Hindlimb muscle (tissue), 1 donor: ENCODE measurements around the gene ATP6V0B. TPM values are rescaled to one million over a fixed set of nuclear protein-coding genes. Genes with fewer than 3 reads are reported as not detected.

Experiments
- DNase-seq: peaks from one replicate; pipeline ENCODE4 v3.0.0-alpha.2; 2013
- polyA plus RNA-seq: library from polyadenylated mRNA; unstranded; fragments of 120-200 nt; gene quantifications from one replicate; pipeline ENCODE4 v1.2.1, GENCODE V29; 2013; ENCODE audit not compliant: insufficient read length

ATP6V0B gene
- polyA plus RNA-seq, 1 donor, result 50.4 TPM

- DNase-seq, result peak; percentile 96
These were observed 28.3 kb upstream of the ATP6V0B start, which contains the start of gene IPO13 for GRCh38 chr1:43946236-43947060. IPO13 (plus strand) TSS chr1:43946950; CDS start chr1:43947601, 651 bp downstream.

DNA sequence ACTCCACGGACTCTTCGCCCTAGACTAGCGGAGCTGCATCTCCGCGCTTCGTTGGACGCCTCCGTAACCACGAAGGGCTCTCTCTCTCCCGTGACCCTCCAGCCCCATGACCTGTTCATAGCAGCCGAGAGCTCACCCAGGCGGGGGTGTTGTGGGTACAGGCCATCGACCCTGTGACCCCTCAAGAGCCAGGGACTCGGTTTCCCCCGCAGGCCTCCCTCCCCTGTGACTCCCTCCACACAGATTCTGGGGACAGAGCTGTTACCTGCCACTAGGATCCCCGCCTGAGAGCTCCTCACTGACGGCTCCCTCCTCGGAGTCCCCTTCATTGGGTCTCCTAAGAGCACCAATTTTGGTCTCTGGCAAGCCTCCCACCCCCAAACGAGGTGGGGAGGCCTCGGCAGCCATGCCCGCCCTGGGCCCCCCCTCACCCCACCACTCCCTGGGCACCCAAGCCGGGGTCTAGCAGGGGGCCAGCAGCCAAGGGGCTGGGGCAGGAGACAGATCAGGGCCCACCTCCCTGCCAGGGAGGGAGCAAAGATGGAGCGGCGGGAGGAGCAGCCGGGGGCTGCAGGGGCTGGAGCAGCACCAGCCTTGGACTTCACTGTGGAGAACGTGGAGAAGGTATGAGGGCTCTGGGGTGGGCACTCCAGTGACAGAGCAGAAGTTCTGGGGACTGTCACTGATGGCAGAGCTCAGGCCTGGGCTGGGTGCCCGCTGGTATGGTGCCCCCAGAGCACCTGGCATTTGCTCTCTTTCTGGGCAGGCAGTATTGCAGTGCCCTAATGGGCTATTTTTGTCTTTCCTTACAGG is 27.5 kb upstream of the ATP6V0B start:
- no peak for DNase-seq

DNA sequence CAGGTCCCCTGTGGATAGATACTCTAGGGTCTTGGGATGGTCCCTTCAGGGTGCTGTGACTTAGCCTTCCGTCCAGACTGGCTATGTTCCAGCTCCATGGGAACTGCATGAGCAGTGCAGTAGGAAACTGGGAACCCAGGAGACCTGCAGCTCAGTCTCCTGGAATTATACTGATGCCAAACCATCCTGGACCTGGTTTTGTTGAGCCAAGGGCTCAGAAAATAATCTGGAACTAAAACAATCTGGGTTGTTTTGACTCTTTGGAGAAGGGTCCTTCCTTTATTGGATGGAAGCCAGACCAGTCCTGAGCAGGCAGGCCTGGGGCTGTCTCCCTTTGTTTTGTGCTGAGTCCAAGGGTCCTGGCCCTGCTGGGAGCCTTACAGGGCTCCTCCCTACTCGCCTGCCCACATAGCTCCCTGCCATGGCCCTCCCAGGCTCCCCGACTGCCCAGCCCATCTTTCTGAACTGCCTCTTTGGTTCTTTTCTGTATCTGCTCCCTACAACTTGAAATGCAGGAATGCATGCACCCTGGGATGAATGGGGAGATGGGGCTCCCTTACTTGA is 26.8 kb upstream of the ATP6V0B start:
- no peak for DNase-seq

DNA sequence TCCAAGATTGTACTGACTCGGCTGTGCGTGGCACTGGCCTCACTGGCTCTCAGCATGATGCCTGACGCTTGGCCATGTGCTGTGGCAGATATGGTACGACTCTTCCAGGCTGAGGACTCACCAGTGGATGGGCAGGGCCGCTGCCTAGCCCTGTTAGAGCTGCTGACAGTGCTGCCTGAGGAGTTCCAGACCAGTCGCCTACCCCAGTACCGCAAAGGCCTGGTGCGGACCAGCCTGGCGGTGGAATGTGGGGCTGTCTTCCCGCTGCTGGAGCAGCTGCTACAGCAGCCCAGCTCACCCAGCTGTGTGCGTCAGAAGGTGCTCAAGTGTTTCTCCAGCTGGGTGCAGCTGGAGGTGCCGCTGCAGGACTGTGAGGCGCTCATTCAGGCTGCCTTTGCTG is 25.1 kb upstream of the ATP6V0B start:
- DNase-seq, result no peak

GRCh38 chr1:43951021-43951985 is 23.5 kb upstream of the ATP6V0B start:
- no peak for DNase-seq

DNA sequence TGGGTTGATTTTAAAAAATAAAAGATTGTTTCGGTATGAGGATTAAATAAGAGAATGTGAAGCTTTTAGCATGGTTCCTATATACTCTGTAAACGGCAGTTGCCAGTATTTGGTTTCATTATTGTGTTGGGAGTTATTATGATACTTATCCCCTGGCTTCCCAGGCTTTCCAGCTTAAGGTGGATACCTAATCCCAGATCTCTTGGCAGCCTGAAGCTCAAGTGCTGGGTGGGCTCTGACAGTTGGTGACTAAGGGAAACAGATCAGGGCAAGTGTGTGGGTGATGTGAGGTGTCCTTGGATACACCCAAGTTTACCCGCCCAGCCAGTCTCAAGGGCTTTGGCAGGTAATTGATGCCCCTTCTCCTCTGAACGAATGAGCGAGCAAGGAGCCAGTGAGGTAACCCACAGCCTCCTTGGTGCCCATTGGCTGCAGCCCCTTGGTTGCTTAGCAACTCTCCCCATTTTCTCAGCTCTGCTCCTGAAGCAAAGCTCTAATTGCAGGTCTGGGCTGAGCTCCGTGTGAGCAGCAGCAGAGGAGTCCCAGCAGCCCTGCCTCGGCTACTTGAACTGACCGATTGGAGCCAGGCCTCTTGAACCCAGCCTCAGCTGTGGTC is 21.9 kb upstream of the ATP6V0B start:
- no peak for DNase-seq

DNA sequence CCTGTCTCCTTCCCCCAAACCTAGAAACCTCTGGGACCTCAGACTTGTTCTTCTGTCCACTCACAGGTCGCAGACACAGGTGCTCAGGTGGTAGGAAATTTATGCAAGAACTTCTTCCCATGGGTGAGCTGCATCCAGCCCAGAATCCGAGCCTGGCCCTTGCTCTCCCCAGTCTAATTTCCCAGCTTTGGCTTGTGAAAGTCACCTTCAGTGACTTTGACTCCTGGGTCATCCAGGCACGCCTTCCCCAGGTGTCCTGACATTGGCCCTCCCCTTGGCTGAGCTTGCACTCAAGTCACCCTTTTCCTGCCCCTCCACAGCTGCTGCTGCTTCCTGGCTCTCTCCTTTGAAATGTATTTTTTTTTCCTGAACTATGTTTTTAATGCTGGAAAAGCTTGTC is 21.4 kb upstream of the ATP6V0B start:
- no peak for DNase-seq

GRCh38 chr1:43954036-43954435 is 20.7 kb upstream of the ATP6V0B start:
- DNase-seq, result no peak

- DNase-seq, result no peak
These were observed 18.5 kb upstream of the ATP6V0B start for GRCh38 chr1:43956234-43956633.

DNA sequence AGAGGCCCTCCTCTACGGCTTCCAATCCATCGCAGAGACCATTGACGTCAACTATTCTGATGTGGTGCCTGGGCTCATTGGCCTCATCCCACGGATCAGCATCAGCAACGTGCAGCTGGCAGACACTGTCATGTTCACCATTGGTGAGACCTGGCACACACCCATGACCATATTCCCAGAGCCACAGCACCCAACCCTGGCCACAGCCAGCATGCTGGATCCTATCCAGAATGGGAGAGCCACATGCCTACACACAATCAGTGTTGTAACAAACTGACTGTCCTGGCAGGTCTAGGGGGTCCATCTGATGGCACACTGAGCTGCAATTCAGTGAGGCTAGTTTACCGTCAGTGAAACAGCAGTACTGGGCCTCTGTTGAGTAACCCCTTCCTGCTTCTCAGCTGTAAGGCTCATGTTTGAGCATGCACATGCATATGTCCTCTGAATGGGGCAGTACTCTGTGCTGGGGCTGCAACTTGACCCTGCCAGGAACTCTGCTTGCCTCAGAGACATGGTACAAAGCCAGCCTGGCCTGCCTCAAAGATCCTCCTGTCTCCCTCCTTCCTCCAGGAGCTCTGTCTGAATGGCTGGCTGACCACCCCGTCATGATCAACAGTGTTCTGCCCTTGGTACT is 17.2 kb upstream of the ATP6V0B start:
- no peak for DNase-seq

DNA sequence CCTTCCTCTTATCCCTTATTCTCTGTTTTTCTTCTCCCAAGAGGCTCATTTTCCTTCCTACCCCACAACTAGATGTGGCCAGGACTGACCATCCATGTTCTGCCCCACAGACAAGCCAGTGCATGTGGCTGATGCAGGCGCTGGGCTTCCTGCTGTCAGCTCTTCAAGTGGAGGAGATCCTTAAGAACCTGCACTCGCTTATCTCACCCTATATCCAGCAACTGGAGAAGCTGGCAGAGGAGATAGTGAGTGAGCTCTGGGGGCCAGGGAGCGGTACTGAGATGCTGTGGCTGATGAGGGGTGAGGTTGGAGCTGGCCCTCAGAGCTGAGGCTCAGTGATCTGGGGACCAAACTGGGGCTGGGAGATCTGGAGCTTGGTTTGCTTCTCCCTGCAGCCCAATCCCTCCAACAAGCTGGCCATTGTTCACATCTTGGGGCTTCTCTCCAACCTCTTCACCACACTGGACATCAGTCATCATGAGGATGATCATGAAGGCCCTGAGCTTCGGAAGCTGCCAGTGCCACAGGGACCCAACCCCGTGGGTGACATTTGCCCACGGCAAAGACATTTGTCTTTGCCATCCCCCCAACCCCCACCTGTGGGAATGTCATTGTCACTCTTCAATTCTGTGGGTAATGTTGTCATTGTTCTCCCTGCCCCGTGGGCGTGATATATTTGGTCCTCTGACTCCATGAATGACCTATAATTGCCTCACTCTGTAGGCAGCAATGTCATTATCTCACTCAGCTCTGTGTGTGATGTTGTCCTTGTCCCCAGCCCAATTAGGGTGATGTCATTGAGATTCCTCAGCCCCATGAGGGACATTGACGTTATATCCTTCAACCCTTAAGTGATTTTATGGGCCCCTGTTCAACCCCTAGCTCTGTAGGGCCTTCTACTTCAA is 16.2 kb upstream of the ATP6V0B start:
- DNase-seq, result no peak

DNA sequence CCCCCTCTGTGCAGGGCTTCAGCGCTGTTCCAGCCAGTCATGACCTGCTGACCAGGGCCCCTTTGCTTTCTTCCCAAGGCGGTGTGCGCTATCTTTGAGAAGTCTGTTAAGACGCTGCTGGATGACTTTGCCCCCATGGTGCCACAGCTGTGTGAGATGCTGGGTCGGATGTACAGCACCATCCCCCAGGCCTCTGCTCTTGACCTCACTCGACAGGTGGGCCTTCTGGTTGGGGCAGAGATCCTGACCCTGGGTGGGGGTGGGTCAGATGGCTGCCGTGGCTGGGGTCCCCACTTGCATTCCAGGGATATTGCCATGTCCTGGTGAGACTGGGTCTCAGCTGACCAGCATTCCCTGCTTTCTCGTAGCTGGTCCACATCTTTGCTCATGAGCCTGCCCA is 14.0 kb upstream of the ATP6V0B start:
- DNase-seq, result no peak

DNA sequence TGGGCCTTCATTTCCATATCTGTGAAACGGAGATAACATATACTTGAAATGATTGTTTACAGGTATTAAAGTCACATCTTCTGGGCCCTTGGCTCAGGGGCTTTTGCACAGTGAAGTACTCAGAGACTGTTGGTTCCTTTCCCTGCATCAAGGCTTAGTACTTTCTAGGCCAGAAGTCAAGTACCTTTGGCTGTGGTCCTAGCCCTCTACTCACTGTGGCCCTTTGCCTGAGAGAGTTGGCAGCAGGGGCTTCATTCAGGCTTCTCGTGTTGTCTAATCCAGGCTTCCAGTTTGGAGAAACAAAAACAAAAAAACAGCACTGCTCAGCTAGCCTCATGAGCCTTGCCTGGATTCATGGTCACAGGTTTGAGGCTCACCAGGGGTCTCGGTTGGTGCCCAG is 13.1 kb upstream of the ATP6V0B start:
- DNase-seq, result no peak

DNA sequence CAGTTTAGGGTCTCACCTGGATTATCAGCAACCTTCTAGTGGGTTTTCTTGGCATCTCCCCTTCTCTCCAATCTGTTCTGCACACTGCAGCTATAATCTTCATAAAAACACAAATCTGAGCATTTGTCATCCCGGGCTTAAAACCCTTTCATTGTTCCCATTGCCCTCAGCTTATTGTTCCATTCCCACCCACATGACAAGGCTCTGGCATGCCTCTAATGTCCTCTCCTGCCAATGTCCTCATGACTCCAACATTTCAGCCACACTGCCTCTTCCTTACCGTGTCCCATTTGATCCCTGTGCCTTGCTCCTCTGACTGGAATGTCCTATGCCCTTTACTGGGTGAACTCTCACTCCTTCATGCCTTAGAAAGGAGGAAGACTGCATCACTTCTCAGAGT is 12.4 kb upstream of the ATP6V0B start:
- no peak for DNase-seq

GRCh38 chr1:43963006-43963405 is 11.8 kb upstream of the ATP6V0B start:
- DNase-seq, result no peak

DNA sequence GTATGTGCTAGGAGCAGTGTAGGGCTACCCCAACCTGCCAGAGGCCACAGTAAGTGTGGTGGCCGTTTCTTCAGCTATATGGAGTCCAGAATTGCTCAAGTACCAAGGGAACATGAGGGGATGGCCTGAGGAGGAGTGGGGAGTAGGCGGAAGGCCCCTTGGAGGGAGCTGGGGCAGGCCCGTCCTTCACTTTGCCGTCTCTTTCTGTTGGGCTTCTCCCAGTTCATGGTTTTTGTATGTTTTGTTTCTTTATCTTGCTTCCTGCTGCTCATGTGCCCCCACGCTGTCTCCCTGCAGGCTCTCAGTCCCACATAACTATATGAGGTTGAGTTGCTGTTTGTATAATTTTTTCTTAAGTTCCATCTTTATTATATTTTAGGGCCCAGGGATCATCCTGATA is 10.9 kb upstream of the ATP6V0B start:
- no peak for DNase-seq

DNA sequence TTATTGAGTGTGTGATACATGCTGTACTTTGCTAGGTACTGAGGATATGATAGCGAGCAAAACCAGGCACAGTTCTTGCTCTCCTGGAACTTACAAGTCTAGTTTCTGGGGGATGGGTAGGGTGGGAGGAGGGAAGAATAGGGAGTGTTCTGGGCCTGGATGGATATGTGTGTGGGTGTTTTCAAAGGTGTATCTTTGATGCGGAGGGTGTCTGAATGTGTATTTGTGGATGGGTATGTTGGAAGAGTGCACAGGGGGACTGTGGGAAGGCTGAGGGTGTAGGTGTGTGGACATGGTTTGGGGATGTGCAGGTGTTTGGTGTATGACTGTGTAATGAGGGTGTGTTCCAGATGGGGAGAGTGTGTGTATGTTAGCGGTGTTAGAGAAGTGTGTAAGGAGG is 9.4 kb upstream of the ATP6V0B start:
- DNase-seq, result no peak

- DNase-seq, result no peak
These were observed 6.3 kb upstream of the ATP6V0B start for GRCh38 chr1:43968348-43968948.

DNA sequence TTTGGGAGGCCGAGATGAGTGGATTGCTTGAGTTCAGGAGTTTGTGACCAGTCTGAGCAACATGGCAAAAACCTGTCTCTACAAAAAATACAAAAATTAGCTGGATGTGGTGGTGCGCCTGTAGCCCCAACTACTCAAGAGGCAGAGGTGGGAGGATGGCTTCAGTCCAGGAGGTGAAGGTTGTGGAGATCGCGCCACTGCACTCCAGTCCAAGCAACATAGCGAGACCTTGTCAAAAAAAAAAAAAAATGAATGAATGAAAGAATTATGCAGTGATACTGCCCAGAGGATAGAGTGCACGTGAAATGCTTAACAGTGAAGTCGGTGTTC is 5.4 kb upstream of the ATP6V0B start:
- no peak for DNase-seq
